ENCODE measurements around the gene LGR4.
"Not testable (repeated sequence)": the region's sequence is repeated elsewhere in the genome, so short reads cannot be mapped to it uniquely, and the experiment has no call there.

Gene LGR4, protein sequence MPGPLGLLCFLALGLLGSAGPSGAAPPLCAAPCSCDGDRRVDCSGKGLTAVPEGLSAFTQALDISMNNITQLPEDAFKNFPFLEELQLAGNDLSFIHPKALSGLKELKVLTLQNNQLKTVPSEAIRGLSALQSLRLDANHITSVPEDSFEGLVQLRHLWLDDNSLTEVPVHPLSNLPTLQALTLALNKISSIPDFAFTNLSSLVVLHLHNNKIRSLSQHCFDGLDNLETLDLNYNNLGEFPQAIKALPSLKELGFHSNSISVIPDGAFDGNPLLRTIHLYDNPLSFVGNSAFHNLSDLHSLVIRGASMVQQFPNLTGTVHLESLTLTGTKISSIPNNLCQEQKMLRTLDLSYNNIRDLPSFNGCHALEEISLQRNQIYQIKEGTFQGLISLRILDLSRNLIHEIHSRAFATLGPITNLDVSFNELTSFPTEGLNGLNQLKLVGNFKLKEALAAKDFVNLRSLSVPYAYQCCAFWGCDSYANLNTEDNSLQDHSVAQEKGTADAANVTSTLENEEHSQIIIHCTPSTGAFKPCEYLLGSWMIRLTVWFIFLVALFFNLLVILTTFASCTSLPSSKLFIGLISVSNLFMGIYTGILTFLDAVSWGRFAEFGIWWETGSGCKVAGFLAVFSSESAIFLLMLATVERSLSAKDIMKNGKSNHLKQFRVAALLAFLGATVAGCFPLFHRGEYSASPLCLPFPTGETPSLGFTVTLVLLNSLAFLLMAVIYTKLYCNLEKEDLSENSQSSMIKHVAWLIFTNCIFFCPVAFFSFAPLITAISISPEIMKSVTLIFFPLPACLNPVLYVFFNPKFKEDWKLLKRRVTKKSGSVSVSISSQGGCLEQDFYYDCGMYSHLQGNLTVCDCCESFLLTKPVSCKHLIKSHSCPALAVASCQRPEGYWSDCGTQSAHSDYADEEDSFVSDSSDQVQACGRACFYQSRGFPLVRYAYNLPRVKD

DNA sequence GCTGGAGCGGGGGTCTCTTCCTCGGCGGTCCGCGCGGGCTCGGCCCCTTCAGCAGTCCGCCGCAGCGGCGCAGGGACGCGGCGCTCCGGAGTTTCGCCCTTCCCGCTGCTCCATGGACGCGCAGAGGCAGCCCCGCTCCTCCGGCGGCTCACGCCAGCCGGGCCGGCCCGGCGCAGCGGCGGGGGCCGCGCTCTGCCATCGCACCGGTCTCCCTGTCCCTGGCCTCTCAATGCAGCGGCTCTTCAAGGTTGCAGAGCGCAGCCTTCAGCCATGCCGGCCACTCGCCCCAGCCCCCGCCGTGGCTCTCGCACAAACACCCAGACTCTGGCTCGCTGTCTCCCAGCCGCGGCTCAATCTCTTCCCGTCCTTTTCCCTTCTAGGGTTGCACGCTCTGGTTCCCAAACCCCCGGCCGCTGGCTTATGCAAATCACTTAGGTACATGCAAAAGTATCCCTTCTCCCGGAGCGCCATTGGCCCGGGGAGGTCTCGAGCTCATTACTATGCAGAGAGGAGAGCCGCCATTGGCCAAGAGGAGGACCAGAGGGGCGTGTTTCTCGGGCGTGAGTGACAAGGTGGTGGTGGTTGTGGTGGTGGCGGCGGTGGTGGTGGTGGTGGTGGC, at the start of gene LGR4:
Gene LGR4 (minus strand): TSS at position 393 of the 619 bp plus-strand sequence. CDS start 488 bp downstream, outside the sequence.
- in situ Hi-C loops (cut with HindIII; ENCODE audit: low sequenced_read_pairs), result no loop called here

DNA sequence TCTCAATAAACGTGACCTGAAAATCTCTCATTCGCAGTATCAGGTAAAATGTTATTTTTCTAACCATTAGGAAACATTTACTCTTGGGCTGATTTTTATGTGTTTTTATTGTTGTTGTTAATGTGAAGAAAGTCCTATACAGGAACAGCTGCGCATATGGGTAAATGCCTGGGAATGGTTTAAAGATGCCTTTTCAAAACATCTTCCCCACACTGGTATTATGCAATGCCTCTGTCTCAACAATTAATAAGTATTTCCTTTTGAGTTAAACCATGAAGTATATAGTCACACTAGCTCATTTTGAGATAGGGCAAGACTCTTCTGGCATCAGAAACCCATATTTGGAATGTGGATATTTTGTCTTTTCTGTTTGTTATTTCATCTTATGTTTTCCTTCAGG, 47.6 kb upstream of the LGR4 start:
- in situ Hi-C loops (cut with HindIII; ENCODE audit: low sequenced_read_pairs), result no loop called here

DNA sequence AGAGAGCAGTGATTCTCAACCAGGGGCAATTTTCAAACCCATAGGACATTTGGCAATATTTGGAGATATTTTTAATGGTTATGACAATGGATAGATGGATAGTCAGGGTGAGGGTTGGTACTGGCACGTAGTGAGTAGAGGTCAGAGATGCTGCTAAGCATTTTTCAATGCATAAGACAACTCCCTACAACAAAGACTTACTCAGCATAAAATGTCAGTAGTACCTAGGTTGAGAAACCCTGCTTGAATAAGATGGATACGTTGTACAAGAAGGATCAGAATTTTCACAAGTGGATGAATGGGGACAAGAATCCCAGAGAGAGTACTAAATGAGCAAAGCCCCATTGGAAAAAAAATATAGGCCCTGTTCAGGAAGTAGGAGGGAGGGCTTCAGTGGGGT, 45.9 kb upstream of the LGR4 start:
- in situ Hi-C loops (cut with HindIII; ENCODE audit: low sequenced_read_pairs), result no loop called here

DNA sequence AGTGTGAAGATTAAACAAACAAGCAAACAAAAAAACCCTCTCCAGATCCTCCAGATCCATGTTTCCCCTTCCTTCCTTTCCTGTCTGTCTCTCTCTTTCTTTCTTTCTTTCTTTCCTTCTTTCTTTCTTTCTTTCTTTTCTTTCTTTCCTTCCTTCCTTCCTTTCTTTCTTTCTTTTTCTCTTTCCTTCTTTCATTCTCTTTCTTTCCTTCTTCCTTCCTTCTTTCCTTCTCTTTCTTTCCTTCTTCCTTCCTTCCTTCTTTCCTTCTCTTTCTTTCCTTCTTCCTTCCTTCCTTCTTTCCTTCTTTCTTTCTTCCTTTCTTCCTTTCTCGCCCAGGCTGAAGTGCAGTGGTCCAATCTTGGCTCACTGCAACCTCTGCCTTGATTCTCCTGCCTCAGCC, 44.9 kb upstream of the LGR4 start:
- in situ Hi-C loops (cut with HindIII; ENCODE audit: low sequenced_read_pairs), result not testable (repeated sequence)

DNA sequence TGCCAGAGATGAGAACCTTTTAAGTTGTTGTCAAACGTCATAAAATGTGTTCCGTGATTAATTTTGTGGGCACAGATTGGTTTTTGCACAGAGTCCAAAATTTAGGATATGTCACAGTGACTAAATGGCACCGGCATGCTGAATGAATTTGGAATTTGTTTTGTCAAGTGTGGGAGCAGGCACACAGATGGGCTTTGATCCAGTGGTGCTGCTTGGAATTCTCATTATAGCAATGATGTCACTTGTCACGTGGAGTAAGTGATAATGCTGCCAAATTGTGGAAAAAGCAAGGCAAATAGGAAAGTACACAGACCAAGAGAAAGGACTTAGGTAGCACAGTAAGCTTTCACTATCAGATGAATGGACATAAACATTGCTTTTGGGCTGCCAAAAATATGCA, 42.0 kb upstream of the LGR4 start:
- in situ Hi-C loops (cut with HindIII; ENCODE audit: low sequenced_read_pairs), result no loop called here

DNA sequence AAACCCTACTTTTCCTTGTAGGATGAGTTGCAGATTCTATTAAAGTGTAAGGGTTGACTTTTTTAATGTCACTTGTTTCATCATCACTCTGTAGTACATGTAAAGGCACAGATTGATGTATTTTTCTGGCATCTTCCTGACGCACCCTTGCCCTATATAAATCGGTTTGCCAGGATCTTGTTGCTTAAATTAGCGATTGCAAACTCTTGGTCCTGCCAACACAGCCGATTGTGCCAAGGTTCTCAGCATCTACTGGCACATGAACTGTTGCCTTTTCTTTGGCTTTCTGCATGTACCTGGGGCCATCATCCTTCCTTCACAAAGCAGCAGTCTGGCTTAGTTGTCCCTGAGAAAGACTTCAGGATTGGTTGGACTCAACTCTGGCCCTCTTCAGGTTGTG, 41.5 kb upstream of the LGR4 start:
- in situ Hi-C loops (cut with HindIII; ENCODE audit: low sequenced_read_pairs), result no loop called here

DNA sequence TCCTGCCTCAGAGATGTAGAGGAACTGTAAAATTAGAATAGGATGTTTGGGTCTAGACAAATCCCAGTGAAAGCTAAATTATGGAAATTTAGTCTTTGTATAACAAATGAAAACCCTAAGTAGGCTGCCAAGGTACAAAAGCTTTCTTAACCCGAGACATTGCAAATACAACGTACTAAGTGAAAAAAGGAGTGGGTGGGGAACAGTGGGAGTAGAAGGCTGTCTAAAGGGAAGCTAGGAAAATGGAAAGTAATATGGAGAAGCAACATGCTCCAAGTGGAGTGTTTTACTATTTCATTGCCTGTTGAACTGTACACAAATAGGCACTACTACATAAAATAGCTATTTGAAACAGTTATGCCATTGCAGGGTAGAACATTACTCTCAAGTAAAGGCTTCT, 40.8 kb upstream of the LGR4 start:
- in situ Hi-C loops (cut with HindIII; ENCODE audit: low sequenced_read_pairs), result no loop called here

DNA sequence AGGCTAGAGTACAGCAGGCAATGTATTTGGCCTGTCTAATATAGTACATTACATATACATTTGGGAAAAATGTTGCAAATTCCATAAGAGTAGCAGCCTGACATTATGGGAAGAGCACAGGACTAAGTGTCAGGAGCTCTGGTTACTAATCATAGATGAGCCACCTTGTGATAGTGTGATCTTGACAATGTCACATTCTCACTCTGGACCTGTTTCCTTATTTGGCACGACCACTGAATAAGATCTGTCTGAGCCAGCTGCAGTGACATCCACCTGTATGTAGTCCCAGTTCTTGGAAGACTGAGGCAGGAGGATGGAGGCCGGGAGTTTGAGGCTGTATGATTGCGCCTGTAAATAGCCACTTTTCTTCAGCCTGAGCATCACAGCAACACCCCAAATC, 39.6 kb upstream of the LGR4 start:
- in situ Hi-C loops (cut with HindIII; ENCODE audit: low sequenced_read_pairs), result no loop called here

DNA sequence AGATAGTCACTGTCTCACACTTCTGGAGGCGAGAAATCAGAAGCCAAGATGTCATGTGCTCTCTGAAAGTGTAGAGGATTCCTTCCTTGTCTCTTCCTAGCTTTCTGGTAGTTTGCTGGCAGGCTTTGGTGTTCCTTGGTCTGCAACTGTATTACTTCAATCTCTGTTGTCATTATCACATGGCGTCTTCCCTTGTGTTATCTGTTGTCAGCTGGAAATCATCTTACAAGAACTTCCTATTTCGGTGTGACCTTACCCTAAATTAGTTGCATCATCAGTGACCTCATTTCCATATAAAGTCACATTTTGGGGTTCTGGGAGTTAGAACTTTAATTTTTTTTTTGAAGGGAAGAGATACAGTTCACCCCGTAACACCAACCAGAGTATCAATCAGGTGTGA, 37.3 kb upstream of the LGR4 start:
- in situ Hi-C loops (cut with HindIII; ENCODE audit: low sequenced_read_pairs), result no loop called here

DNA sequence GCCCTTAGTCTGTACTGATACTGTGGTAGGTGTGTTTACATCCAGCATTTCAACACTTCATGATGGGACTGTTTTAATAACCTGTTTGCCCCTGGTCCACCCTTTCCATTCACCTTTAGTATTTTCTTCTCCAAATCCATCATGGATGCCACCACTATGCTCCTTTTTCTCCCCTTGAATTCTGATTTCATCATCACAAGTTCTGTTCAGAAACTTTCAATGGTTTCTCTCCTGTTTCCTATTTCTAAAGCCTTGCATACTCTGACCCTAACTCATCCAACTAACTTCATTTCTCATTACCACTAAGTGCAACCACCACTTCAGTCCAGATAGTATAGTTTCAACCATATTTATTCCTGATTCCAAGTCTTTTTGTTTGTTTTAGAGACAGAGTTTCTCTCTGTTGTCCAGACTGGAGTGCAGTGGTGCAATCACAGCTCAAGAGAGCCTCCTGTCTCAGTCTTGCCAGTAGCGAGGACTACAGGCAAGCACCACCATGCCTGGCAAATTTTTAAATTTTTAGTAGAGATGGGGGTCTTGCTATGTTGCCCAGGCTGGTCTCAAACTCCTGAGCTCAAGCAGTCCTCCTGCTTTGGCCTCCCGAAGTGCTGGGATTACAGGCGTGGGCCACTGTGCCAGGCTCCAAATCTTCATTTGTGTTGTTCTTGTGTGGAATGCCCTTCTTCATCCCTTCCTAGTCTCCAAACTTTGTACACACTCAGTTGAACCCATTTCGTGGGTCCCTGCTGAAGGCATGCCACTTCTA, 35.1 kb upstream of the LGR4 start:
- in situ Hi-C loops (cut with HindIII; ENCODE audit: low sequenced_read_pairs), result no loop called here

DNA sequence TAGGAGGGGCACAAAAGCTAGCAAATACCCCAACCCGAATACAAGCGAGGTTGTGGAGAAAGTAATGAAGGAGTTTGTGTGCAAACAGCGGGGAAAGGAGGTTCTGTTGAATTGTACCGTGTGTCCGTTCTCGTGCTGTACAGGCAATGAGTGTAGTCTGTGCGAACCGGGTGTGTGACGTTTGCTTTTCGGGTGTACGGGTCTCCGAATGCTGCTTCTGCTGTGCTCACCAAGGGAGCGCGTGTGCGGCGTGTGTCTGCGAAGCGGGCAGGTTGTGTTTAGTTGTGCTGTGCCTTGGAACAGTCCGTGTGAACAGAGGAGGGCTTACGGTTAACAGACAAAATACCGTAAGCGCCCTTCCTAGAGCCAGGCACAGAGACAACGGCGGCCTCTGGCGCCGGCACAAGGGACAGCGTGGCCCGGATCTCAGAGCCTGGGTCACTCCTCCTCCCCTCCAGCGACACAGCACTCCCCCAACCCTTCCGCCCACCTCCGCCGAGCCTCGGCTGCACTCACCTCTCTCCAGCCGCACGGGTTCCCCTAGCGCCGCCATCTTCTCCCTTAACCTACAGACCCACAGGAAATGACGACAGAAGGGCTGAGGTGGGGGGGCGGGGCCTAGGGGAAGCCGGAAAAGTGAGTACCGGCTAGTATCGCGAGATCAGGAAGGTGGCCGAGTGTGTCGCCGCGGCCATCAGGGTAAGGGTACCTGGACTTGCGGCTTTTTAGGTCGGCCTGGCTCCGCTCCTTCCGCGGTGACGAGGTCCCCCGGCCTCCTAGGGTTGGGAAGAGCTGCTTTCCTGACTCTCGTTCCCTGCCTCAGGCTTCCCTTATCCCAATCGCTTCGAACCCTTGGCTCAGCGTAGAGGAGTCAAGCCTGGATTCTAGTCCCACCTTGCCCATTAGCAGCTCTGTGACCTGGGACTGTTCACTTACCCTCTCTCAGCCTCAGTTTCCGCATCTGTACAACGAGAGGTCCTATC, 33.9 kb upstream of the LGR4 start, which contains the start of gene LIN7C:
Gene LIN7C (minus strand): TSS at position 570 of the 983 bp plus-strand sequence. CDS start 17 bp downstream, at position 553.
- in situ Hi-C loops (cut with HindIII; ENCODE audit: low sequenced_read_pairs), result no loop called here

DNA sequence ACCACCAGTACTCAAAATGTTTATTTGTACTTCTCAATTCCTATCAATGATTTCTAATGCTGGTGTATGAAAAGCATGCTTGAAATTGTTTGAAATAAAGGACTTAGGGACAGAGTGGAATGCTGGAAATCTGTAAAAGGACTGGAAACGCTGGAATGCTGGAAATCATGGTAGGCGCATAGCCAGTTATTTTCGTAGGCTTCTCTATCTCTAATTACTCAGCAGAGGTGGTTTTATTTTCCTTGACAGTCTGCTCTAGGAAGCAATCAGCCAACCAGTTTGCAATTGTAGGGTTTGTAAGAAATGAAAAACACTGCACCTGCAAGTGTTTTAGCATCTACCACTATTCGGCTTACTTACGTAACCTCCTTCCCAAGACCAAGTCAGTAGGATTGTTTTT, 33.2 kb upstream of the LGR4 start:
- in situ Hi-C loops (cut with HindIII; ENCODE audit: low sequenced_read_pairs), result no loop called here

DNA sequence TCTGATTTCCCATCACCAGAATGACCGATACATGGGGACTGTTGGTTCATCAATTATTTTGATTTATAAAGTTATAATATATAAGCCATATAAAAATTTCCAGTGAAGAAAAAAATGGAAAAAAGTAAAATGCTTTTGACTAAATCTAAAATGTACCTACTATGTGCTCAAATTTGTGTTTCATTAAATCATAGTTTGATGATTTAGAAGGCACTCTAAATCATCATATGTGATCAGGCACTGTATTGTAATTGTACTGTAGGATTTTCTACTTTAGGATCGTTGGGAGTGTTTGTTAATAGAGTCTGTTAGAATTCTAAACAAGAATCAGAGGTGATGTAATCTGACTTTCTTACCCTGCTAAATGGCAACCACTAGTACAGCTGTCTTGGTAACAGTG, 31.6 kb upstream of the LGR4 start:
- in situ Hi-C loops (cut with HindIII; ENCODE audit: low sequenced_read_pairs), result no loop called here

DNA sequence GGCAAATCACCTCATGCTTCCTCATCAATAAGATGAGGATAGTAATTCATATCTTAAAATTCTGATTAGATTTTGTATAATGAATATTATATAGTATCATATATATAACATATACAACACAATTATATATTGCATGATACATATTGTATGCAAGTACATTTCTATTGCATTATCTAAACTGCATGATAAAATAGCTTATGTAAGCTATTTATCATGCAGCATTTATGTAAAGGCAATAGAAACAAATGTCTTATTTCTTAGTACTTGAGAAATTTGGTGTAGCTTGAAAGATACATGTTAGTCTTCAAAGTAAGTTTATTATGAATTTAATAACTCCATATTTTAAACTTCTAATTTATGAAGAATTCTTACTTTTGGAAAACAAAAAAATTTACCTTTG, 28.5 kb upstream of the LGR4 start:
- in situ Hi-C loops (cut with HindIII; ENCODE audit: low sequenced_read_pairs), result no loop called here

DNA sequence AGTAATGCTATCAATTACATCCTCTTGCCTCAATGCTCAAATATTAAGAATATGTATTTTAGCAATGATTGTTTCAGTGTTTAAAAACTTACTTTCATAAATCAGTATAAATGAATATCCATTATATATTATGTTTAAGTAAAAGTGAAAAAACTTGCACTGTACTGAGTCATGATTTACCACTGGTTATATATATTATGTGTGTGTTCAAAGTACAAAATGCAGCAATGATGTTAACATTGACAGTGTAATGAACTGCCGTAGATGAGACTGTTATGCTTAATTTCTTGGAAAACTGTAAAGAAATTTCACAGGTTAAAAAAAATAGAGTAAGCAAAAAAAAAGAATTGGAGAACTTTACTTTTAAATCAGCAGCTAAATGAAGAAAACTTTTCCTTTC, 25.3 kb upstream of the LGR4 start:
- in situ Hi-C loops (cut with HindIII; ENCODE audit: low sequenced_read_pairs), result no loop called here

DNA sequence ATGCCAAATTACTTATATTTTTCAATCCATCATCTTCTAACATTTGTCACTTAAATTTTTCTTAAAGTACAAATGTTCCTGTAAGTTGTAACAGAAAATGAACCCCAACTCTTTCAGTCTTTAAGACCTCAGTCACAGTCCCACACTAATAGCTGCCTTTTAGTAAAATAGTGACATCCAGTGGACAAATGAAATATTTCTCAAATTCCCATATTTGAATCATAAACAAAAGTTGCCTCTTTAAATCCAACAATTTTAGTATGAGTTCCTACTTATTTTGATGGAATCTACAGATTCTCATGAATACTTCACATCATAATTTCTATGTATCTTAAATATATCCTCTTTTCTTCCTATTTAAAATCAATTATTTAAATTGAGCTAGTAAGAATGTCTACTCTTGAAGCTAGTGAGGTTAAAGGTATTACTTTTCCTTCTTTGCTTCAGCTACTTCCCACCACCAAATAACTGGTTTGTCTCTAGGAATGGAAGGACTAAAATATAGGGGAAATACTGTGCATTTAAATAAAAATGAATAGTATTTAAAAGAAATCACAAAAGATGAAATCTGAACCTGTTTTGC, 24.8 kb upstream of the LGR4 start:
- in situ Hi-C loops (cut with HindIII; ENCODE audit: low sequenced_read_pairs), result no loop called here

DNA sequence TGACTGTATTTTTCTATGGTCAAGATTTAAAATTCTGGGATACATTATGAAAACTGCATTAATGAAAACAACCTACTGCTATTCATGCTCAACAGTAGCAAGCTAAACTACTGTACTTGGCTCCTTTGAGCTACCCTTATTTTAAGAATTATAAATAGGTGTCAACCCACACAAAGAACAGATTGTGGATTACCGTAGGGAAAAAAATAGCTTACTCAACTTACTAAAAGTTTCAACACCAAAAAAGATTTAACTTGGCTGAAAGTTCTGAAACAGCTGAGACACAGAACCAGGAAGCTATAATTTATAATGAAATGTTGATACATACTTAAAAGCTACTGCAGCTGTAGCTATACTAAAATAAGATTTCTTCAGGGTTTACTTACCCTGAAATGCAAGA, 23.9 kb upstream of the LGR4 start:
- in situ Hi-C loops (cut with HindIII; ENCODE audit: low sequenced_read_pairs), result no loop called here

DNA sequence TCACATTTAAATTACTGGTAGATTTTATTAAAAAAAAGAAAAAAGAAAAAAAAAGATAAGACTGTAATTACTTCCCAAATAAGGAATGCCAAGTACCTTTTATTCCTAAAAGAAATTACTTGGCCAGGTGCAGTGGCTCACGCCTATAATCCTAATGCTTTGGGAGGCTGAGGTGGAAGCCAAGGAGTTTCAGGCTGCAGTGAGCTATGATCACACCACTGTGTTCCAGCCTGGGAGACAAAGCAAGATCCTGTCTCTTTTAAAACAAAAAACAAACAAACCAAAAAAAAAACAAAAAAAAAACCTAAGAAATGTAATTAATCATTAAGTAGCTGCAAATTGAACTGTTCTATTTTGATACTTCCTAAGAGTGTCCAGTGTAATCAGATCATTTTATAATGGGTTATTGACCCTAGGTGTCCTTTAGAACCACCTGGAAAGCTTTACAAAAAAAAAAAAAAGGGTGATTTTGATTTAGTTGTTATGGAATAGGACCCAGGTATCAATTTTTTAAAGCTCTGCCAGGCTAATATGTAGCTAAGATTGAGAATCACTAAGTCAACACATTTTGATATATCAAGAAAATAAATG, 23.2 kb upstream of the LGR4 start:
- in situ Hi-C loops (cut with HindIII; ENCODE audit: low sequenced_read_pairs), result no loop called here

DNA sequence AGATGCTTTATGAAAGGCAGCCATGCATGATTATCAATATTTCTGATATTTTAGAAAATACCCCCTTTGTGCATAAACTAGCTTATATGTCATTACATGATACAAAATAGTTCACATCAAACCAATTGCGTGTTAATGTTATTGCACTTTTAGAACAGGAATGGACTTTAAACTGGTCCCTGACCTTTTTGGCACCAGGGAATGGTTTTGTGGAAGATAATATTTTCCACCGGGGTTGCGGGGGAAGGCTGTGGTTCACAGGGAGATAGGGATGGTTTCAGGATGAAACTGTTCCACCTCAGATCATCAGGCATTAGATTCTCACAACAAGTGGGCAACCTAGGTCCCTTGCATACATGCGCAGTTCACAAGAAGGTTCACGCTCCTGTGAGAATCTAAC, 16.5 kb upstream of the LGR4 start:
- in situ Hi-C loops (cut with HindIII; ENCODE audit: low sequenced_read_pairs), result no loop called here

Measured in endothelial cell of hepatic sinusoid (primary cell).